HCT116 (cell line): ENCODE results near the gene CNDP1.

Experiments
- CEBPB ChIP-seq: IDR thresholded peaks from 2 replicates; pipeline ENCODE4 v1.6.1; 2012; ENCODE audit warnings: low read depth
- CTCF ChIP-seq, 3 experiments: fragments of 200-600 bp in 1 of 3; sonication (generic) in 1 of 3; IDR thresholded peaks in 2 of 3; conservative IDR thresholded peaks in 1 of 3; 2 replicates each; pipeline ENCODE4 v1.5.1; 2012 to 2017; ENCODE audit warnings: low read depth in 2 of 3, low read length in 2 of 3, antibody characterized with exemption in 1 of 3, borderline replicate concordance in 1 of 3, control low read depth in 1 of 3, mild to moderate bottlenecking in 1 of 3, mixed read lengths in 1 of 3, mixed run types in 1 of 3, moderate library complexity in 1 of 3; ENCODE audit not compliant: insufficient read depth in 1 of 3
- EZH2 ChIP-seq: fragments of 200-600 bp; sonication (generic); IDR thresholded peaks from 2 replicates; pipeline ENCODE4 v1.6.1; 2017; ENCODE audit warnings: antibody characterized with exemption, mixed run types
- POLR2A ChIP-seq: IDR thresholded peaks from 2 replicates; pipeline ENCODE4 v1.7.0; 2011; ENCODE audit warnings: borderline replicate concordance; ENCODE audit not compliant: insufficient read depth, insufficient read length; ENCODE audit errors: extremely low read depth
- POLR2AphosphoS5 ChIP-seq: IDR thresholded peaks from 2 replicates; pipeline ENCODE4 v1.6.1; 2011; ENCODE audit warnings: mild to moderate bottlenecking, low read depth, low read length, moderate library complexity
- SIN3A ChIP-seq: IDR thresholded peaks from 2 replicates; pipeline ENCODE4 v1.6.1; 2012; ENCODE audit warnings: low read depth
- YY1 ChIP-seq: IDR thresholded peaks from 2 replicates; pipeline ENCODE4 v1.6.1; 2011; ENCODE audit warnings: low read length, low read depth, moderate library complexity, mild to moderate bottlenecking; ENCODE audit not compliant: insufficient replicate concordance; ENCODE audit errors: extremely low read depth
- ZBTB33 ChIP-seq: IDR thresholded peaks from 2 replicates; pipeline ENCODE4 v1.6.1; 2011; ENCODE audit warnings: mild to moderate bottlenecking, low read length, moderate library complexity; ENCODE audit not compliant: insufficient replicate concordance; ENCODE audit errors: extremely low read depth
- ZFX ChIP-seq: fragments of 450-650 bp; IDR thresholded peaks from 2 replicates; pipeline ENCODE4 v1.6.1; 2017

- TF ChIP-seq POLR2AphosphoS5, result no peak
- TF ChIP-seq SIN3A, result no peak
- TF ChIP-seq CTCF (IDR thresholded peaks at IDR 0.05 in 2 of 3, conservative IDR thresholded peaks at IDR 0.05 in 1 of 3; ENCODE audit: borderline replicate concordance in 1 of 3, insufficient read depth in 1 of 3, low read depth in 2 of 3, low read length in 2 of 3), result no peak
- no peak for TF ChIP-seq CEBPB
- TF ChIP-seq ZFX, result no peak
- no peak for TF ChIP-seq ZBTB33
- no peak for TF ChIP-seq POLR2A
- TF ChIP-seq EZH2, result no peak
- no peak for TF ChIP-seq YY1
These were observed 44.6 kb upstream of the CNDP1 start for GRCh38 chr18:74489676-74490075.
